HG02610 (cell line): ENCODE measurements around the gene LOC128125822.
"Not testable (repeated sequence)": the region's sequence is repeated elsewhere in the genome, so short reads cannot be mapped to it uniquely, and the experiment has no call there.

Experiments used
- ATAC-seq: cut with Tn5 transposase; IDR thresholded peaks from one replicate; pipeline ENCODE4 v1.9.1; 2021; ENCODE audit warnings: mild to moderate bottlenecking, moderate library complexity; ENCODE audit not compliant: unreplicated experiment

Gene LOC128125822

GRCh38 chr6:63572044-63572746 is at the start of gene LOC128125822, which contains the start of gene PTP4A1:
Gene LOC128125822, plus strand, starts transcription at chr6:63572480.
Gene PTP4A1, plus strand, starts transcription at chr6:63572480. Its CDS starts 4,401 bp downstream, at chr6:63576881.
- ATAC-seq = peak; percentile 88

- ATAC-seq = not testable (repeated sequence)
Observed at GRCh38 chr6:63522911-63523287, 49.4 kb upstream of the LOC128125822 start.

DNA sequence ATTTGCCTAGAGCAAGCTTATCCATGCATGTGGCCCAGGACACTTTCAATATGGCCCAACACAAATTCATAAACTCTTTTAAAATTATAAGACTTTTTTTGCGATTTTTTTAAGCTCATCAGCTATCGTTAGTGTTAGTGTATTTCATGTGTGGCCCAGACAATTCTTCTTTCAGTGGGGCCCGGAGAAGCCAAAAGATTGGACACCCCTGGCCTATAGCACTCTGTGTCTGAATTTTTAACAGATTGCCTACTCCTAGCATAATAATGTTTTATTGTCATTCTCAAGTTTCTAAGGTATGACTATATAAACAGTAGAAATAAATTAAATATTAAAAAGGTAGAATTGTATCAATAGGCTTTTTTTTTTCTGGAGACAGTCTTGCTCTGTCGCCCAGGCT is 48.6 kb upstream of the LOC128125822 start:
- no peak for ATAC-seq

DNA sequence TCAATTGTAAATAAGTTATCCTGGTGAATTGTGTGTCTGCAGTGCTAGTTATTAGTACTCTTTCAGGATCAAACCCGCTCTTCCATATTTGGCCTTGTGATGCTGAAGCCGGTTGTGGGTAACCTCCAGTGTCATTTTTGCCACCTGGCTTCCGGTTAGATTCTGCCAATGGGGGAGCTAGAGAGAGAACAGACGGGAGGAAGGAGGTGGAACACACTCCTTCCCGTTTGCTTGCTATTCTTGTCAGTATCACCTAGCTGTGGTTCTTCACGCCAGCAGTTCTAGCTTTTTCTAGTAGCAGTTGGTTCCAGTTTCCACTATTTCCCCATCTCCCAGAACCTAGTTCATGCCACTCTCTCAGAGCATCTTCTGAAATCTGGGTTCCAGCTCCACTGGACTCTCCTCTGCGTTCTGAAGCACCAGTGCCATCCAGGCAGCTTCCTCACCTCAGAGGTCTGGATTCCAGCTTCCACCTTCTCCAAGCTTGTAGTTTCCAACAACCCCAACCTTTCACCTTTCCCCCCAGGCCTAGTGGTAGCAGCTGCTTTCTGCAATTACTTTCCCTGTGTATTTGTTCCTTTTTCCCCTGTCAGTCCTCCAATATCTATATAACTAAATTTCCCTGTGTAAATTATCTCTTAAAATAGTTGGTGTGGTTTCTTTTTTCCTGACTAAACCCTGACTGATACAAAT is 46.9 kb upstream of the LOC128125822 start:
- ATAC-seq = no peak

GRCh38 chr6:63526931-63527330 is 45.3 kb upstream of the LOC128125822 start:
- no peak for ATAC-seq

DNA sequence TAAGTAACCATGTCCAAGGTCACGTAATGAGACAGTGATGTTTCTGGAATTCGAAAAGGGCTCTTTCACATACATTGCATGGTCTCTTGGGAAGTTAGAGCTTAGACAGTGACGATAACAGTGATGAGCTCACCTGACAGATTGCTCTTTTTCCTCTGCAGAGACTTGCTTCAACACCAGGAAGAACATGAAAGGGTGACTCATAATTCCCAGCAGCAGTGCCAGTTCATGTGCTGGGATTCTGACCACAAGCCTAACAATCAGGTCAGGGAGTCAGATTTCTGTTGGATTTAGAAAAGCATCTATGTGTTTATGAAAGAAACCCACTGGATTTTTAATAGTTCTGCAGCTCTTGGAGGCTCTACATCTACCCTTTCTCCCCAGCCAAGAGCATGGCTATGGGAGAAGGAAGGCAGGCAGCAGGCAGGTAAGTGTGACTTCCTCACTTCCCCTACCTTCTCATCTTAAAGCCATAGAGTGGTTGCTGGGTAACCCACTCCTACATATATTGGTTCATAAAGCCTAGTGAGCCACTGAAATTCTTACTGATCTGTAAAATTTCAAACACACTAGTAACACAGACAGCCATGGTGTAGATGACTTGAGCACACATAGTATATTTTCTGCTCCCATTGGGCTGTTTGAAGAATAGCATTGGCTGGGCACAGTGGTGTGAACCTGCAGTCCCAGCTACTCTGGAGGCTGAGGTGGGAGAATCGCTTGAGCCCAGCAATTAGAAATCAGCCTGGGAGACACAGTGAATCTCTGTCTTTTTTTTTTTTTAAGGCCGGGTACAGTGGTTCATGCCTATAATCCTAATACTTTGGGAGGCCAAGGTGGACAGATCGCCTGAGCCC is 44.4 kb upstream of the LOC128125822 start:
- ATAC-seq = peak; percentile 61

- no peak for ATAC-seq
Observed at GRCh38 chr6:63529498-63529897, 42.8 kb upstream of the LOC128125822 start.

DNA sequence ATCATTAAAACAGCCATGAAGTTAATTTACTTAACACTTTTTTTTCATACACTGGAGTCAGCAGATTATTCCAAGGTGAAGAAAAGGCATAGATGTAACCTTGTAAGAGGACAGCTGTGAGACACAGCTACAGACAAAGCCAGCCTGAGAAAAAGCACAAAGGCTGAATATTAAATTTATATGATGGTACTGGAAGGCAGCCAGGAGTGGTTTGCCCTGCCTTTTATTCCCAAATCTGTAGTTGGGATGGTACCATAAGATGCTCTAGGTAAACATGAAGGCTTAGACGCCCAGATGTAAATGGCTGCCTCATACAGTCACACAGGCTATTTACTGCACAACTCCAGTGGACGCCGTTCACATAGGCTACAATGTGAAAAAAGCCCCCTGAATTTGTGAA is 42.1 kb upstream of the LOC128125822 start:
- no peak for ATAC-seq

GRCh38 chr6:63530991-63531390 is 41.3 kb upstream of the LOC128125822 start:
- ATAC-seq = no peak

DNA sequence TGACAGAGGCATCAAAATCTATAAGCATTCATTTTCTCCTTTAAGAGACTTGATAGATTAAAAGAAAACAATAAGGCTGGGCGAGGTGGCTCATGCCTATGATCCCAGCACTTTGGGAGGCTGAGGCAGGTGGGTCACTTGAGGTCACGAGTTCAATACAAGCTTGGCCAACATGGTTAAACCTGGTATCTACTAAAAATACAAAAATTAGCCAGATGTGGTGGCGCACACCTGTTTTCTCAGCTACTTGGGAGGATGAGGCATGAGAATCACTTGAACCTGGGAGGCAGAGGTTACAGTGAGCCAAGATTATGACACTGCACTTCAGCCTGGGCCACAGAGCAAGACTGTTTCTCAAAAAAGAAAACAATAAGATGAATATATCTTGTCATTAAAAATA is 39.3 kb upstream of the LOC128125822 start:
- no peak for ATAC-seq

GRCh38 chr6:63533952-63534351 is 38.3 kb upstream of the LOC128125822 start:
- no peak for ATAC-seq

DNA sequence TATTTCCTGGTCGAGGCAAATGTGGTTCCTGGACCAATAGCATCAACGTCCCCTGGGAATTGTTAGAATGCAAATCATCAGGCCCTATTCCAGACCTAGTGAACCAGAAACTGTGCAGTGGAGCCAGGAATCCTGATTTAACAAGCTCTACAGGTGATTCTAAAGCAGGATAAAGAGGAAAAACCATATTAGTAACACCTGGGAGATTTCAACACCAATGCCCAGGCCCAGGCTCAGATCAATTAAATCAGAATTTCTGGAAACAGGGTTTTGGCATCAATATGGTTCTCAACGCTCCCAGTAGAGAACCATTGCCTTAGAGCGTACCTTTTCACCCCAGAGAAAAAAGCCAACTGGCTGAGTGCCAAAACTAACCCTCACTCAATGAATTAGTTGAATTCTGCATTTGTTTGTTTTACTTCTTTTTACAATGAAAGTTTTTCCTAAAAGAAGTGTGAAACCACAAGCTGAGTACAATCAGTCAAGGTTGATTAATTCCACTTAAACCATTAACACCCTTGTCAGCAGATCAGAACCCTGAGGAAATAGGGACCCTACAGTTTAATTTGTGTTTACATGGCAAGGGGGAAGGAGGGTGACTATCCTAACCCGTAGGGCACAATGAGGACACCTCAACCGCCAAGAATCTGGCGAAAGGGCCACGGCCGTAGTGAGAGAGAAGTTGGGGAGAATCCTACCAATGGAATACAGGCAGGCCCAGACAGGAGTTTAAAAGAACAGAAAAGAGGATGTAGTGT is 34.9 kb upstream of the LOC128125822 start:
- ATAC-seq = peak; percentile 47

DNA sequence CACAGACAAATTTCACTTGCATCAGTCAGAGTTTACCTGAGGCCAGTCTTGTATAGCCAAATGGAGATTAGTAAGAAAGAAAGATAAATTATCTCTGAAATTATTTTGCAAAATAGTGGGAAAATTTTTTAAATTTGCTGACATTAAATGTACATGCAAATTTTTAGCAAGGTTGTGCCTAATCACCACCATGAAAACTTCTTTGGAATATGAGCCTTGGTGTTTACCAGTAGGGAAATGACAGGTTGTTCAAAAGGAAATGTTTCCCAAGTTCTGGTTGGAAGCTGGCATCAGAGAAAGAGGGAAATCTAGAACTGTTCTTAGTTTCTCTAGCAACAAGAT is 34.4 kb upstream of the LOC128125822 start:
- no peak for ATAC-seq

- no peak for ATAC-seq
Observed at GRCh38 chr6:63538550-63538949, 33.7 kb upstream of the LOC128125822 start.

DNA sequence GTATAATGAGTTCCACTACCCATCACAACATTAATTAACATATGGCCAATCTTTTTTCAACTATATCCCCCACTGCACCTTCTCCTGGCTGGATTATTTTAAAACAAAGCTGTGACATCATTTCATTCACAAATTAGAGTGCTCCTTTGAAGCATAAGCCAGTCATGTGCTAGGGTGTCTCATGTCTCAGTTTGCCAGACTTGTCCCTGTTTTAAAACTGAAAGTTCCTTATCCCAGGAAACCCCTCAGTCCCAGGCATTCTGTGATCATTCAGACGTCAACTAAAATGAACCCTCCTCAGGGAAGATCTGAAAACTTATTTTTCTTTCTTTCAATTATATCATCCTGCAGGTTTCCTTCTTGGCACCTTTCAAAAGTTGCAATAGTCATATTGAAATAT is 29.3 kb upstream of the LOC128125822 start:
- no peak for ATAC-seq

DNA sequence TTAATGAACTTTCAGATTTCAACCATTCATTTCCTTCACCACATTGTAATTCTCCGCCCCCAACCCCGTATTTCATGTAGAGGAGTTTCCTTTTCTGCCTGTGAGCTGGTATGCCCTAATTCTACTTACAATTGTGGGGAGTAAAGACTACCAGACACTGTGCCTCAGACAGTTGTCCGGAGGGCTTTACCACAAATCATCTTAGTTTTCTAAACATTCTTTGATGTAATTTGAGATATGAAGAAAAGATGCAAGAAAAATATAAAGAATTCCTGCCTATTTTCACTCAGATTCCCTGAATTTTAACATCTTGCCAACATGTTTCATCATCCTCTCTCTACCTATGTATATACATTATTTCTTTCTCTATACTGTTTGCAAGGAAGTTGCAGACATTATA is 28.3 kb upstream of the LOC128125822 start:
- ATAC-seq = no peak

DNA sequence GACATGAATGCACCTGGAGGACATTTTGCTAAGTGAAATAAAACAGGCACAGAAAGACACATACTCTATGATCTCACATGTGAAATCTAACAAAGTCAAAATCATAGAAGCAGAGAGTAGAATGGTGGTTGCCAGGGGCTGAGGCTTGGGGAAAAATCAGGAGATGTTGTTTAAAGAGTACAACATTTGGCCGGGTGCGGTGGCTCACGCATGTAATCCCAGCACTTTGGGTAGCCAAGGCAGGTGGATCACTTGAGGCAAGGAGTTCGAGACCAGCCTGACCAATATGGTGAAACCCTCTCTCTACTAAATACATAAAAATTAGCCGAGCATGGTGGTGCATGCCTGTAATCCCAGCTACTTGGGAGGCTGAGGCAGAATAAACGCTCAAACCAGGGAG is 26.0 kb upstream of the LOC128125822 start:
- ATAC-seq = no peak

- ATAC-seq = no peak
Observed at GRCh38 chr6:63546697-63547096, 25.6 kb upstream of the LOC128125822 start.

- no peak for ATAC-seq
Observed at GRCh38 chr6:63549076-63549475, 23.2 kb upstream of the LOC128125822 start.

- peak; percentile 96 for ATAC-seq
Observed at GRCh38 chr6:63553208-63553607, 19.1 kb upstream of the LOC128125822 start.

- ATAC-seq = no peak
Observed at GRCh38 chr6:63553900-63554299, 18.4 kb upstream of the LOC128125822 start.
